Measurements from ENCODE around the gene SCLY.

The SCLY gene

DNA sequence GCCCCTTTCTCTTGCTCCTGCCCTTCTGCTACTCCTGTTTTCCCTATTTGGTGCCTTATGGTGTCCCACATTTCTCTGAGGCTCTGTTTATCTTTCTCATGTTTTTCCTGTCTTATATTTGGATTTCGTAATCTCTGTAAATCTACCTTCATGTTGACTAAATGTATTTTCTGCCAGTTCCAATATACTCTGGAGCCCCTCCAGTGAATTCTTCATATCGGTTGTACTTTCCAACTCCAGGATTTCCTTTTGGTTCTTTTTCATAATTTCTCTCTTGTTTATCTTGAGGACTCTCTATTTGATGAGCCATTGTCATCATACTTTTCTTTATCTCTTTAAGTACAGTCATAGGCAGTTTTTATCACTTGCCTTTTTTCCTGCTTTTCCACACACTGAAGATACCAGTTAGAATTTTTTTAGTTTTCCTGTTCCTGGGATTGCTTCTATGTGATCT is 19.1 kb downstream of the SCLY start:
- Histone ChIP-seq H3K9me3 (replicated peaks; ENCODE audit: low read length) (no peaks in the 10 kb centered on the region), H3K4me2 (ENCODE audit: low read length) (no peak overlapping the region), H3K36me3 (ENCODE audit: insufficient read depth, low read length) (peaks cover 31% of the 10 kb centered on the region), H3K9ac (ENCODE audit: low read depth, low read length) (no peak overlapping the region), H3K27me3 (ENCODE audit: control insufficient read depth, insufficient read depth, low read length) (no peaks in the 10 kb centered on the region), H3K4me1 (ENCODE audit: control insufficient read depth, insufficient read depth, low read length) (no peaks in the 10 kb centered on the region), H3K4me3 (ENCODE audit: low read length) (no peak overlapping the region)

DNA sequence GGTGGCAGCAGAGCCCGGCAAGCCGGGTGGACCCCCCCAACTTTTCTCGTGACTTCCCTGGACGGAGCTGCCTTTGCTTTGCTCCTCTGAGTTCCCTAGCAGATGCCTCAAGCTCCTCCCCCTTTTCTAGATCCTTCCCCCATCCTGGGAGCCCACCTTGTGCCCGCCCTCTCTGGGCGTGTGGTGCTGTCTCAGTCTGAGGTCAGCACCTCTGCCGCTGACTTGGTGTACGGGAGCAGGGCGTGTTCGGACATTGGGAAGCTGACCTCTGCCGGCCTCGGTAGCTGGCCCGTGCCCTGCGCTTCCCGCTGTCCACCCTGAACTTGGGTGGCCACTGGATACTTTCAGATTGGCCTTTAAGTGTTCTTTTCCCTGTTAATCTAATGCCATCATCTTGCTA is 19.7 kb downstream of the SCLY start:
- Histone ChIP-seq H3K36me3 (ENCODE audit: insufficient read depth, low read length) (peaks cover 31% of the 10 kb centered on the region), H3K4me3 (ENCODE audit: low read length) (no peak overlapping the region), H3K4me2 (ENCODE audit: low read length) (no peak overlapping the region)

DNA sequence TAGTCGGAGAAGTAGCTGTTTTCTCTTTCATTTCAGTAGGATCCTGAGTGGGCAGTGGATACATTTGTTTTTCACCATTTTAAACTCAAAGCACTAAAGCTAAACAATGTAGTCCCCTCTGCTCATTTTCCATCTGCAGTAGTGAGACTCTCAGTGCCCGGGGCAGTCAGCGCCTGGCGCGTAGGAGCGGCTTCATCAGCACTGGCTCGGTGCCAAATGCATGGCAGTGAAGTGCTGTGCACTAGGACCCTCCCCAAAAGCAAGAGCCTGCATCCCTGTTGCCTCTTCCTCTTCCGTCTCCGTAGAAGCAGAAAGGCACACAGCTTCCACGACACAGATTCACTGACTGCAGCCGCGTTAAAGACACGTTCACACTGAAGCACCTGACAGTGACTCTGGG is 20.3 kb downstream of the SCLY start:
- Histone ChIP-seq H3K4me2 (ENCODE audit: low read length) (no peak overlapping the region), H3K27me3 (ENCODE audit: control insufficient read depth, insufficient read depth, low read length) (no peaks in the 10 kb centered on the region), H3K9ac (ENCODE audit: low read depth, low read length) (no peak overlapping the region), H3K4me1 (ENCODE audit: control insufficient read depth, insufficient read depth, low read length) (no peaks in the 10 kb centered on the region), H3K4me3 (ENCODE audit: low read length) (no peak overlapping the region), H3K36me3 (ENCODE audit: insufficient read depth, low read length) (peaks cover 31% of the 10 kb centered on the region), H3K9me3 (replicated peaks; ENCODE audit: low read length) (no peaks in the 10 kb centered on the region)

More for the DNA sequence above, 19.7 kb downstream of the SCLY start:
- Histone ChIP-seq H3K4me1 (ENCODE audit: control insufficient read depth, insufficient read depth, low read length) (no peaks in the 10 kb centered on the region), H3K9ac (ENCODE audit: low read depth, low read length) (no peak overlapping the region), H3K9me3 (replicated peaks; ENCODE audit: low read length) (no peaks in the 10 kb centered on the region), H3K27me3 (ENCODE audit: control insufficient read depth, insufficient read depth, low read length) (no peaks in the 10 kb centered on the region)

DNA sequence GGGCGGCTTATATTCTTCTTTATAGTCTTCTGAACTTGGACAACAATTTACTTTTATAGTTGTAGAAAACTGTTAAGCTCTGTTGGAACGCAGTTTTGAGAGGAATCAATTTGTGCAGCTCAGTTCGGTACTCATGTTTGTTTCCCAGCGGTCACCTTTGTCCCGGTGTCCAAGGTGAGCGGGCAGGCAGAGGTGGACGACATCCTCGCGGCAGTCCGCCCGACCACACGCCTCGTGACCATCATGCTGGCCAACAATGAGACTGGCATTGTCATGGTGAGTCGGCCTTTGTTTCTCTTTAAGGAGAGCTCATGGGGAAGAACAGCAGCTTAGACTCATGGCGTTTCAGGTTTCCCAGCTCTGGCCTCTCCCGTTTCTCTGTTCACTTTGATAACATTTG is 20.8 kb downstream of the SCLY start:
- H3K9me3 ChIP-seq (replicated peaks; ENCODE audit: low read length): no peaks in the 10 kb centered on the region
- peaks cover 31% of the 10 kb centered on the region for H3K36me3 ChIP-seq (ENCODE audit: insufficient read depth, low read length)
- no peak overlapping the region for H3K4me2 ChIP-seq (ENCODE audit: low read length)

DNA sequence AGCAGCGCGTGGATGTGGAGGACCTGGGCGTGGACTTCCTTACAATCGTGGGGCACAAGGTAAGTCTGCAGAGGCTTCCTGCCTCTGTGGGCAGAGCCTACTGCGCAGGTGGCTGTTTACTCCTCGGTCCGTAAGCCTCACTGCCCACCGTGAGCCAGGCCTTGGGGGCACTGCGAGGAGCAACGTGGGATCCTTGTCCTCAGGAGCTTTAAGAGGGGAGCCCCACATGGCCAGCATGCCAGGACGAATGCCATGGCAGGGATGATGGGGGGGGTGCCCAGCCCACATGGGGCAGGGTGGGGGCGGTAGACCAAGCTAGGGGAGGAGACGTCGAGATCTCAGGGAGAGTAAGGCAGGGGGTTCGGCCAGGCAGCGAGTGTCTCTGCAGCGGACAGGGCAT is 21.4 kb downstream of the SCLY start:
- no peaks in the 10 kb centered on the region for H3K4me1 ChIP-seq (ENCODE audit: control insufficient read depth, insufficient read depth, low read length)
- H3K4me2 ChIP-seq (ENCODE audit: low read length): no peak overlapping the region
- no peaks in the 10 kb centered on the region for H3K27me3 ChIP-seq (ENCODE audit: control insufficient read depth, insufficient read depth, low read length)
- H3K9ac ChIP-seq (ENCODE audit: low read depth, low read length): no peak overlapping the region
- peaks cover 31% of the 10 kb centered on the region for H3K36me3 ChIP-seq (ENCODE audit: insufficient read depth, low read length)
- H3K9me3 ChIP-seq (replicated peaks; ENCODE audit: low read length): no peaks in the 10 kb centered on the region
- no peak overlapping the region for H3K4me3 ChIP-seq (ENCODE audit: low read length)

More for the DNA sequence above, 20.8 kb downstream of the SCLY start:
- Histone ChIP-seq H3K4me1 (ENCODE audit: control insufficient read depth, insufficient read depth, low read length) (no peaks in the 10 kb centered on the region), H3K4me3 (ENCODE audit: low read length) (no peak overlapping the region), H3K27me3 (ENCODE audit: control insufficient read depth, insufficient read depth, low read length) (no peaks in the 10 kb centered on the region), H3K9ac (ENCODE audit: low read depth, low read length) (no peak overlapping the region)

DNA sequence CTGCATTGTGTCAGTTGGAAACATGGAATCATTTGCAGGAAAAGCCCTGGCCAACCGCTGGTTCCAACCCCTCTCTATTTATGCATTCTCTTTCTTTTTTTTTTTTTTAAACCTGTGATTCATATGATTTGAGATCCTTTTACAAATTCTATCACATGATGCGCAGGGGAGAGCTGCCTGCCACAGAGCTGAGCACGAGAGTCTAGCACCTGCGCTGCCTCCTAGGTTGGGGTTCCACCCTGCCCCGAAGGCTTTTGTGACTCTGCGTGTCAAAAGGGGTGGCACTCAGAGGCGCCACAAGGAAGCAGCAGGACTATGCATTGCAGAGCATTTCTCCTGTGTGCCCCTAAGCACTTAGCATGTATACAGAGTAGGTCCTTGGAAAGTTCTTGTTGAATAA is 22.0 kb downstream of the SCLY start:
- H3K4me1 ChIP-seq (ENCODE audit: control insufficient read depth, insufficient read depth, low read length): no peaks in the 10 kb centered on the region
- no peak overlapping the region for H3K4me3 ChIP-seq (ENCODE audit: low read length)
- peaks cover 31% of the 10 kb centered on the region for H3K36me3 ChIP-seq (ENCODE audit: insufficient read depth, low read length)
- no peak overlapping the region for H3K4me2 ChIP-seq (ENCODE audit: low read length)
- H3K27me3 ChIP-seq (ENCODE audit: control insufficient read depth, insufficient read depth, low read length): no peaks in the 10 kb centered on the region
- no peak overlapping the region for H3K9ac ChIP-seq (ENCODE audit: low read depth, low read length)
- H3K9me3 ChIP-seq (replicated peaks; ENCODE audit: low read length): no peaks in the 10 kb centered on the region

DNA sequence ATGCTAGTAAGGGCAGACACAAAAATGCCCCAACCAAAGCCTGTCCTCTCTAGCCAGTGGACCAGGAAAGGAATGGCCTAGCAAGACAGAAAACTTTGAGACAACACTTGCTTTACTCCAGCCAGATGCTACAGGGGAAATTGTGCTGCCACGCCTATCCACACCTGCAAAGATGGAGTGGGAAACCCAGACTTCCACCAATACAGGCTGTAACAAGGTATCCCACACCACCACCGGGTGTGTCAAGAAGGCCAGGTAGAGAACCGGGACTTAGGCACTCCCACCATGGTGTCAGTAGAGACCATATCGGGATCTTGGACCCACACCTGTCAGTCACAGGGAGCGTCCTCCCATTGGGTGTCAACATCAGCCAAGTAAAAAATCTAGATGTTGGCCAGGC is 23.1 kb downstream of the SCLY start:
- Histone ChIP-seq H3K36me3 (ENCODE audit: insufficient read depth, low read length) (peaks cover 31% of the 10 kb centered on the region), H3K4me2 (ENCODE audit: low read length) (no peak overlapping the region), H3K9ac (ENCODE audit: low read depth, low read length) (no peak overlapping the region), H3K4me3 (ENCODE audit: low read length) (no peak overlapping the region), H3K9me3 (replicated peaks; ENCODE audit: low read length) (no peaks in the 10 kb centered on the region), H3K27me3 (ENCODE audit: control insufficient read depth, insufficient read depth, low read length) (no peaks in the 10 kb centered on the region), H3K4me1 (ENCODE audit: control insufficient read depth, insufficient read depth, low read length) (no peaks in the 10 kb centered on the region)

DNA sequence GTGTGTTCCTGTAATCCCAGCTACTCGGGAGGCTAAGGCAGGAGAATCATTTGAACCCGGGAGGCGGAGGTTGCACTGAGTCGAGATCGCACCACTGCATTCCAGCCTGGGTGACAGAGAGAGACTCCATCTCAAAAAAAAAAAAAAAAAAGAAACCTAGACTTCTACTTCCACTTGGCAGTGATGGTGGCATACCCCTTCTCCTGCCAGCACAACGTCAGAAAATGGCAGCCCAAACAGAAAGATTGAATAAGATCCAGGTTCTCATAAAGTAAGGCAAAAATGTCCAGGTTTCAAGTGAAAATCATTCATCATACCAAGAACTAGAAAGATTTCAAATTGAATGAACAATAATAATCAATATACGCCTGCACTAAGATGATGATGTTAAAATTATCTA is 24.0 kb downstream of the SCLY start:
- H3K36me3 ChIP-seq (ENCODE audit: insufficient read depth, low read length): peaks cover 31% of the 10 kb centered on the region
- H3K9ac ChIP-seq (ENCODE audit: low read depth, low read length): no peak overlapping the region

DNA sequence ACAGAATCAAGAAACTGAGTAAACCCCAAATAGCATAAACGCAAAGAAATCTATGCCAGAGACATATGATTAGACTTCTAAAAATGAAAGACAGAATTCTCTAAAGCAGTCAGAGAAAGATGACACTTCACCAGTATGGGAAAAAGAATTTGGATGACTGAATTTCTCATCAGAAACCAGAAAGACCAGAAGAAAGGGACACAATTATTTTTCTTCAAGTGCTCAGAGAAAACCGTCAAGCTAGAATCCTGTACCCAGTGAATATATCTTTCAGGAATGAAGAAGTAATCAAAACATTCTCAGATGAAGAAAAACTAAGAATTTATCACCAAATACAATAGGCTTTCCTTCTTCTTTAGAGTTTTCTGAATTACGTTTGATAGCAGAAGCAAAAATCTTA is 25.1 kb downstream of the SCLY start:
- Histone ChIP-seq H3K4me3 (ENCODE audit: low read length) (no peak overlapping the region), H3K27me3 (ENCODE audit: control insufficient read depth, insufficient read depth, low read length) (no peaks in the 10 kb centered on the region), H3K36me3 (ENCODE audit: insufficient read depth, low read length) (peaks cover 23% of the 10 kb centered on the region)

More for the DNA sequence above, 24.0 kb downstream of the SCLY start:
- Histone ChIP-seq H3K4me1 (ENCODE audit: control insufficient read depth, insufficient read depth, low read length) (no peaks in the 10 kb centered on the region), H3K4me2 (ENCODE audit: low read length) (no peak overlapping the region), H3K4me3 (ENCODE audit: low read length) (no peak overlapping the region), H3K27me3 (ENCODE audit: control insufficient read depth, insufficient read depth, low read length) (no peaks in the 10 kb centered on the region), H3K9me3 (replicated peaks; ENCODE audit: low read length) (no peaks in the 10 kb centered on the region)

DNA sequence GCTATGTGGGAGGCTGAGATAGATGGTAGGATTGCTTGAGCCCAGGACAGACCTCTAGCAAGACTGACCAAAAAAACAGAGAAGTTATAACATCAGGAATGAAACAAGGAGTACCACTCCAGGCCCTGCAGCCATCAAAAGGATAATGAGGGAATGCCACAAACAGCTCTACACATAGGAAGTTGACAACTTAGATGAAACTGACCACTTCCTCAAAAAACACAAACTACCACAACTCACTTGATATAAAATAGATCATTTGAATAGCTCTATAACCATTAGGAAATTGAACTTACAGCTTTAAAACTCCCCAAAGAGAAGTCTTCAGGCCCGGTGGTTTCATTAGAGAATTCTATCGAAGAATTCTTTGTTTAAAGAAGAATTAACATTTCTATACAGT is 26.4 kb downstream of the SCLY start:
- no peak overlapping the region for H3K4me3 ChIP-seq (ENCODE audit: low read length)
- H3K9ac ChIP-seq (ENCODE audit: low read depth, low read length): no peak overlapping the region
- peaks cover 14% of the 10 kb centered on the region for H3K36me3 ChIP-seq (ENCODE audit: insufficient read depth, low read length)
- H3K9me3 ChIP-seq (replicated peaks; ENCODE audit: low read length): no peaks in the 10 kb centered on the region
- H3K4me1 ChIP-seq (ENCODE audit: control insufficient read depth, insufficient read depth, low read length): no peaks in the 10 kb centered on the region
- no peaks in the 10 kb centered on the region for H3K27me3 ChIP-seq (ENCODE audit: control insufficient read depth, insufficient read depth, low read length)
- H3K4me2 ChIP-seq (ENCODE audit: low read length): no peak overlapping the region

More for the DNA sequence above, 25.1 kb downstream of the SCLY start:
- Histone ChIP-seq H3K9me3 (replicated peaks; ENCODE audit: low read length) (no peaks in the 10 kb centered on the region), H3K4me1 (ENCODE audit: control insufficient read depth, insufficient read depth, low read length) (no peaks in the 10 kb centered on the region), H3K9ac (ENCODE audit: low read depth, low read length) (no peak overlapping the region), H3K4me2 (ENCODE audit: low read length) (no peak overlapping the region)

DNA sequence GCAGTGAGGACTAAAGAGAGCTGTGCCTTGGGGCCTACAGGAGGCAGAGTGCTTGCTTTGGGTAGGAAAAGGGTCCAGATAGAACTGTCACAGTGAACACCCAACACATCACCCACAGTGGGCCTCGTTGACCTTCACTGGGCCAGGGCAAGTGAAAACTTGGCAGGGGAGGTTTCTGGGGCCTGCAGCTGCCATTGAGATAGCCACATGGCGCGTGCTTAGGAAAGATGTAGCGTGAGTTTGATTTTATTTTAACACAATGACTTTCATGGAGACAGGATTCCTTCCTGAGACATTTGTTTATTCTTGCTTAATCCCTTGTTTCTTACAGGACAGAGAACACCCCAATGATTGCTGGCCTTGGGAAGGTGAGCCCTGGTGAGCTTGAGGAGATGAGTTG is 30.1 kb downstream of the SCLY start:
- Histone ChIP-seq H3K36me3 (ENCODE audit: insufficient read depth, low read length) (no peaks in the 10 kb centered on the region), H3K4me1 (ENCODE audit: control insufficient read depth, insufficient read depth, low read length) (no peaks in the 10 kb centered on the region), H3K4me2 (ENCODE audit: low read length) (no peak overlapping the region), H3K9me3 (replicated peaks; ENCODE audit: low read length) (no peaks in the 10 kb centered on the region), H3K9ac (ENCODE audit: low read depth, low read length) (no peak overlapping the region), H3K4me3 (ENCODE audit: low read length) (no peak overlapping the region), H3K27me3 (ENCODE audit: control insufficient read depth, insufficient read depth, low read length) (no peaks in the 10 kb centered on the region)

DNA sequence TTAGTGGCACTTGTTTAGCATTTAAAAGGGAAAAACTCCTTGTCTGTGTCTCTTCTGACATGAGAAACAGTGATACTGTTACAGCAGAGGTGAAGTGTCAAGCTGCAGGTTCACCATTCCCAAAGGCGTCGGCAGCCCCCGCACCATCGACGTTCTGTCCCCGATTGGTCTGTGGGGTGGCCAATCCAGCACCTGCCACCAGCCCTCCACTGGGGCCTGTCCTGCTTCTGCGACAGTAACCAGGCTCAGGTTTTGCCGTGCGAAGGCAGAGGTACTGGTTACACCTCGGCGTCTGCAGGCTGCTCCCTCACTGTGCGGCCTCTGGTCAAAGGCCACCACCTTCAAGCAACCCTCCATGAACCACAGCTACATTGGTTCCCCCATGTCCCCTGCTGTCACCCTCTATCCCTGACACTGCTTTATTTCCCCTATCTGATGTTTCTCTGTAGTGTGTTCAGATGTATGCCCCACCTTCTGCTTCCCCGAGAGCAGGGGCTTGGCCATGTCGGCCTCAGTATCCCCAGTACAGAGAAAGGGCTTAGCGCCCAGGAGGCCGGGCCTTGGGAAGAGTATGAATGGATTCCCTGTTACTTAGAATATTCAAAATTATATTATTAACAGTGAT is 30.7 kb downstream of the SCLY start:
- Histone ChIP-seq H3K9me3 (replicated peaks; ENCODE audit: low read length) (no peaks in the 10 kb centered on the region), H3K9ac (ENCODE audit: low read depth, low read length) (no peak overlapping the region), H3K4me2 (ENCODE audit: low read length) (no peak overlapping the region), H3K27me3 (ENCODE audit: control insufficient read depth, insufficient read depth, low read length) (no peaks in the 10 kb centered on the region), H3K4me3 (ENCODE audit: low read length) (no peak overlapping the region), H3K4me1 (ENCODE audit: control insufficient read depth, insufficient read depth, low read length) (no peaks in the 10 kb centered on the region), H3K36me3 (ENCODE audit: insufficient read depth, low read length) (no peaks in the 10 kb centered on the region)

All from skeletal muscle satellite cell (primary cell).